ENCODE results near the gene MAP3K4.

DNA sequence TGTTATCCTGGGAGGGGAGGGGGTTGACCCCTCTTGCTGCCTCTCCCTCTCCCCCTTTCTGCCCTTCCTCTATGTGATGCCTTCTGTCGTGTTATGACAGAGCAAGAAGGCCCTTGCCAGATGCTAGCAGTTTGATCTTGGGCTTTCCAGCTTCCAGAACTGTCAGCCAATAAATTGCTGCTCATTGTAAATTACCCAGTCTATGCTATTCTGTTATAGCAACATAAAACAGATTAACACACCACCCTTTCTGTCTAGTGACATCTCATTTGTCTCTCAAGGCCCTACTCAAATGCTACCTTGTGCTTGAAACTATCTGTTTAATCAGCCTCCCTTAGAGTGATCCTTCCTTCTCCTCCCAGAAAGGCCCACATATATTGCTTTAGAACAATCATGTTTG is 16.4 kb upstream of the MAP3K4 start:
- TF ChIP-seq, protein P1, sequence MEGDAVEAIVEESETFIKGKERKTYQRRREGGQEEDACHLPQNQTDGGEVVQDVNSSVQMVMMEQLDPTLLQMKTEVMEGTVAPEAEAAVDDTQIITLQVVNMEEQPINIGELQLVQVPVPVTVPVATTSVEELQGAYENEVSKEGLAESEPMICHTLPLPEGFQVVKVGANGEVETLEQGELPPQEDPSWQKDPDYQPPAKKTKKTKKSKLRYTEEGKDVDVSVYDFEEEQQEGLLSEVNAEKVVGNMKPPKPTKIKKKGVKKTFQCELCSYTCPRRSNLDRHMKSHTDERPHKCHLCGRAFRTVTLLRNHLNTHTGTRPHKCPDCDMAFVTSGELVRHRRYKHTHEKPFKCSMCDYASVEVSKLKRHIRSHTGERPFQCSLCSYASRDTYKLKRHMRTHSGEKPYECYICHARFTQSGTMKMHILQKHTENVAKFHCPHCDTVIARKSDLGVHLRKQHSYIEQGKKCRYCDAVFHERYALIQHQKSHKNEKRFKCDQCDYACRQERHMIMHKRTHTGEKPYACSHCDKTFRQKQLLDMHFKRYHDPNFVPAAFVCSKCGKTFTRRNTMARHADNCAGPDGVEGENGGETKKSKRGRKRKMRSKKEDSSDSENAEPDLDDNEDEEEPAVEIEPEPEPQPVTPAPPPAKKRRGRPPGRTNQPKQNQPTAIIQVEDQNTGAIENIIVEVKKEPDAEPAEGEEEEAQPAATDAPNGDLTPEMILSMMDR (IDR thresholded peaks at IDR 0.05; ENCODE audit: borderline replicate concordance, extremely low read depth, low read length, poor library complexity, severe bottlenecking), result no peak
- no peak for TF ChIP-seq EZH2 (IDR thresholded peaks at IDR 0.05; ENCODE audit: borderline replicate concordance, low read depth, low read length, severe bottlenecking)

Measured in DND-41 (cell line).